Measurements from ENCODE around the gene MTA2. TPM values are rescaled to one million over a fixed set of nuclear protein-coding genes. Genes with fewer than 3 reads are reported as not detected.

The MTA2 gene
- total and polyA plus RNA-seq, 9 donors = 41.5 to 130 (median 89.8) TPM

- H3K27ac ChIP-seq = no peak overlapping the region
- no peaks in the 10 kb centered on the region for H3K9me3 ChIP-seq
- peaks cover 2% of the 10 kb centered on the region for H3K36me3 ChIP-seq
- intact Hi-C loops (cut with DNase I) = loop anchor here in 1 of 4 donors (2.0 kb wide), 1 partner anchor 25 kb away; no protein-coding TSS in a partner anchor
- no peak for TF ChIP-seq EP300 (IDR thresholded peaks at IDR 0.05)
- no peak for TF ChIP-seq CTCF (IDR thresholded peaks at IDR 0.05)
- no peak for TF ChIP-seq POLR2A (IDR thresholded peaks at IDR 0.05)
- 58 to 77% (median 66%) methylated on average over 6 of the region's 6 CpGs for WGBS, 3 donors
- H3K27me3 ChIP-seq = no peaks in the 10 kb centered on the region
- H3K4me1 ChIP-seq (ENCODE audit: insufficient read depth) = peaks cover 6% of the 10 kb centered on the region
- DNase-seq = no peak
- H3K4me3 ChIP-seq = no peak overlapping the region
Measured at GRCh38 chr11:62647609-62648005, 45.9 kb upstream of the MTA2 start.

- peak in 1 of 5 donors; percentile 54 for DNase-seq
- Histone ChIP-seq H3K36me3 (peaks cover 2% of the 10 kb centered on the region), H3K4me1 (ENCODE audit: insufficient read depth) (peaks cover 4% of the 10 kb centered on the region), H3K27me3 (no peaks in the 10 kb centered on the region), H3K9me3 (no peaks in the 10 kb centered on the region), H3K27ac (no peak overlapping the region), H3K4me3 (no peak overlapping the region)
- intact Hi-C loops (cut with DNase I) = loop anchor here in 1 of 4 donors (2.0 kb wide), 1 partner anchor 24 kb away; no protein-coding TSS in a partner anchor
- WGBS, 3 donors = 50 to 56% (median 53%) methylated on average over 32 of the region's 32 CpGs
- TF ChIP-seq POLR2A (IDR thresholded peaks at IDR 0.05) (no peak), EP300 (IDR thresholded peaks at IDR 0.05) (no peak)
Measured at GRCh38 chr11:62646825-62647608, 45.4 kb upstream of the MTA2 start.

GRCh38 chr11:62645946-62646824, 44.5 kb upstream of the MTA2 start, which contains the start of gene GANAB:
GANAB (minus strand) TSS chr11:62646613; CDS start chr11:62646599, 14 bp downstream.
- Histone ChIP-seq H3K4me3 (peak within 1 kb of the TSS; percentile 85), H3K36me3 (peaks cover 2% of the 10 kb centered on the region), H3K4me1 (ENCODE audit: insufficient read depth) (peaks cover 4% of the 10 kb centered on the region), H3K27me3 (no peaks in the 10 kb centered on the region), H3K27ac (peak within 1 kb of the TSS; percentile 69 to 87), H3K9me3 (no peaks in the 10 kb centered on the region)
- intact Hi-C loops (cut with DNase I) = loop anchor here in 1 of 4 donors (2.0 kb wide), 1 partner anchor 23 kb away; no protein-coding TSS in a partner anchor
- DNase-seq = peak; percentile 98 to 99 (median 99)
- peak; percentile 81 for TF ChIP-seq POLR2A (IDR thresholded peaks at IDR 0.05)
- TF ChIP-seq EP300 (IDR thresholded peaks at IDR 0.05) = no peak
- 0% methylated on average over 61 to 73 of the region's 73 CpGs for WGBS, 3 donors

GRCh38 chr11:62645671-62645945, 43.9 kb upstream of the MTA2 start:
- Histone ChIP-seq H3K36me3 (peaks cover 2% of the 10 kb centered on the region), H3K9me3 (no peaks in the 10 kb centered on the region), H3K4me1 (ENCODE audit: insufficient read depth) (peaks cover 4% of the 10 kb centered on the region), H3K27me3 (no peaks in the 10 kb centered on the region), H3K27ac (peak overlapping the region in 1 of 2 donors; percentile 87), H3K4me3 (peak overlapping the region; percentile 85)
- intact Hi-C loops (cut with DNase I) = no loop called here
- 7 to 11% (median 7%) methylated on average over 11 of the region's 11 CpGs for WGBS, 3 donors
- DNase-seq = no peak
- TF ChIP-seq POLR2A (IDR thresholded peaks at IDR 0.05) (no peak), CTCF (IDR thresholded peaks at IDR 0.05) (no peak), EP300 (IDR thresholded peaks at IDR 0.05) (no peak)

GRCh38 chr11:62644220-62644619, 42.6 kb upstream of the MTA2 start:
- intact Hi-C loops (cut with DNase I) = no loop called here
- H3K4me1 ChIP-seq (ENCODE audit: insufficient read depth) = peaks cover 4% of the 10 kb centered on the region
- H3K36me3 ChIP-seq = peaks cover 2% of the 10 kb centered on the region
- no peaks in the 10 kb centered on the region for H3K27me3 ChIP-seq
- no peak overlapping the region for H3K4me3 ChIP-seq
- H3K9me3 ChIP-seq = no peaks in the 10 kb centered on the region
- no peak for DNase-seq
- WGBS, 3 donors = 70 to 81% (median 78%) methylated on average over 8 of the region's 8 CpGs
- TF ChIP-seq EP300 (IDR thresholded peaks at IDR 0.05) (no peak), CTCF (IDR thresholded peaks at IDR 0.05) (no peak), POLR2A (IDR thresholded peaks at IDR 0.05) (no peak)
- no peak overlapping the region for H3K27ac ChIP-seq
